Measurements from ENCODE around the gene PON2. TPM values are rescaled to one million over a fixed set of nuclear protein-coding genes. Genes with fewer than 3 reads are reported as not detected.

Gene PON2
- total and polyA plus RNA-seq, 2 of the 8 experiments (the other 6 are each of a cell fraction or from before 2014, with no cell fraction given) = 20.6 to 31.0 TPM

DNA sequence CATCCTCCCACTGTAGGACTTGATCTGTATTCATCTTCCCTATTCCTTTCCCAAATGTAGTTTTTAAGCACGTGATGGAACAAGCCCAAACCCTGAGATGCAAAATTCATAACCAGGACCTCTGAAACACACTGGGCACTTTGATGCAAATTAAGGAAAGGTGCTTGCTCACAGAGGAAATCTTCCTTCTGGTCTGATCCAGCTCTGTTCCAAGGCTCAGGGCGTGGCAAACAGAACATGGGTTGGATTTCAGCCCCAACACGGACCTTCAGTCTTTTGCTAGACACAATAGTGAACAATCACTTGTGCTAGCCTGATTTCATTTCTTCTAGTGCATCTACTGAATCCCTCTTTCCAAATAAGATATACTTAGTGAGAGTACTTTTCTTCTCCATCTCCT, 66.6 kb downstream of the PON2 start:
- Histone ChIP-seq H2BK15ac (ENCODE audit: low read length) (no peak overlapping the region), H3K23ac (ENCODE audit: insufficient read length) (no peak overlapping the region), H2AK5ac (ENCODE audit: low read depth, low read length) (no peak overlapping the region), H2BK120ac (replicated peaks; ENCODE audit: low read depth, low read length) (no peak overlapping the region), H4K8ac (ENCODE audit: extremely low read depth, insufficient read depth, low read length) (no peak overlapping the region), H2AFZ (ENCODE audit: low read length) (no peak overlapping the region), H3K23me2 (ENCODE audit: low read depth, low read length) (no peaks in the 10 kb centered on the region; the same call in 1 of the 2 replicates), H3K4me2 (ENCODE audit: insufficient read depth in 1 of 2, low read depth in 2 of 2, low read length in 2 of 2) (no peak overlapping the region), H3K4ac (replicated peaks; ENCODE audit: insufficient read length, low read depth, low read length) (no peak overlapping the region), H2BK20ac (ENCODE audit: low read length) (no peak overlapping the region), H2BK12ac (ENCODE audit: low read depth, low read length) (no peak overlapping the region), H3K27me3 (replicated peaks in 1 of 4; ENCODE audit: control insufficient read depth in 3 of 4, extremely low read depth in 1 of 4, insufficient read depth in 3 of 4, low read length in 3 of 4) (no peaks in the 10 kb centered on the region), H2BK5ac (ENCODE audit: low read depth, low read length) (no peak overlapping the region), H4K91ac (replicated peaks; ENCODE audit: insufficient read length, low read length) (no peak overlapping the region), H3K79me2 (ENCODE audit: control insufficient read depth in 1 of 2, insufficient read depth in 2 of 2, low read length in 2 of 2) (no peaks in the 10 kb centered on the region), H3K36me3 (ENCODE audit: control insufficient read depth in 2 of 4, insufficient read depth in 4 of 4, low read length in 3 of 4) (no peaks in the 10 kb centered on the region), H3K18ac (ENCODE audit: extremely low read depth, low read length) (no peak overlapping the region), H3K56ac (replicated peaks; ENCODE audit: insufficient read length, low read depth, low read length) (no peak overlapping the region), H3K9me3 (ENCODE audit: insufficient read depth in 2 of 2, low read depth in 1 of 2, low read length in 1 of 2) (no peaks in the 10 kb centered on the region), H3K4me1 (replicated peaks in 1 of 4; ENCODE audit: control insufficient read depth in 3 of 4, insufficient read depth in 4 of 4, low read length in 3 of 4) (no peaks in the 10 kb centered on the region), H3K79me1 (ENCODE audit: low read depth, low read length) (no peaks in the 10 kb centered on the region), H4K5ac (ENCODE audit: insufficient read length, low read depth, low read length) (no peak overlapping the region), H3K27ac (ENCODE audit: low read depth, low read length) (no peak overlapping the region), H3K14ac (ENCODE audit: insufficient read length) (no peak overlapping the region), H4K20me1 (replicated peaks in 1 of 2; ENCODE audit: control insufficient read depth in 1 of 2, insufficient read depth in 2 of 2, low read length in 2 of 2) (no peaks in the 10 kb centered on the region), H3K4me3 (ENCODE audit: extremely low read depth in 1 of 4, insufficient read depth in 2 of 4, low read depth in 3 of 4, low read length in 4 of 4) (no peak overlapping the region), H3K9ac (replicated peaks in 1 of 4; ENCODE audit: extremely low read depth in 1 of 4, low read depth in 3 of 4, low read length in 3 of 4) (no peak overlapping the region)
- FAIRE-seq (no peak), DNase-seq (ENCODE audit: low read depth in 1 of 2, low spot score in 2 of 2) (no peak)
- TF ChIP-seq BRCA1 (IDR thresholded peaks at IDR 0.05; ENCODE audit: low read depth, low read length) = no peak
- TF ChIP-seq FOSL1 (IDR thresholded peaks at IDR 0.05; ENCODE audit: insufficient read depth, low read depth, low read length) = no peak
- no peak for TF ChIP-seq JUN (IDR thresholded peaks at IDR 0.05; ENCODE audit: low read depth, low read length)
- TF ChIP-seq CHD1 (IDR thresholded peaks at IDR 0.05; ENCODE audit: low read depth, low read length) = no peak
- TF ChIP-seq ZNF274 (IDR thresholded peaks at IDR 0.05; ENCODE audit: borderline replicate concordance, extremely low read depth, low read length) = no peak
- TF ChIP-seq PHF8 (conservative IDR thresholded peaks at IDR 0.05; ENCODE audit: low read depth, low read length) = no peak
- no peak for TF ChIP-seq YY1 (IDR thresholded peaks at IDR 0.05; ENCODE audit: low read depth, low read length)
- 86% methylated on average over 3 of the region's 3 CpGs; no CpG with 5 or more reads in 1 of the 2 experiments for WGBS, 2 experiments (ENCODE audit: extremely low coverage in 1 of 2, insufficient coverage in 1 of 2, insufficient read length in 1 of 2, insufficient replicate concordance in 2 of 2, low coverage in 1 of 2, low lambda C conversion rate in 2 of 2, missing lambda C conversion rate in 1 of 2)
- ChIA-PET POLR2A (ENCODE audit: partially characterized antibody) (no interaction called here), CTCF (ENCODE audit: partially characterized antibody) (interaction anchor here (0.6 to 1.2 kb wide), 4 partner anchors 109 to 447 kb away, joined by 3 to 5 read pairs (median 3); no protein-coding TSS in a partner anchor)
